A673 (cell line): ENCODE data around the gene C16orf82. TPM values are rescaled to one million over a fixed set of nuclear protein-coding genes. Genes with fewer than 3 reads are reported as not detected.

Experiments
- BruUV-seq: library from RNA; stranded (reverse); fragments of 400-500 nt; replicated peaks from 2 replicates; lab custom pipeline; 2021; lab: Mats Ljungman, UMichigan
- CTCF ChIA-PET: fragments of 300-600 bp; sonication (Branson Sonifier 250); formaldehyde crosslinking; loops from one replicate; lab custom pipeline; 2022; ENCODE audit warnings: antibody characterized with exemption; lab: Charles Lee
- POLR2A ChIA-PET: fragments of 300-600 bp; sonication (Branson Sonifier 250); formaldehyde crosslinking; loops from one replicate; lab custom pipeline; 2022; ENCODE audit warnings: antibody characterized with exemption; ENCODE audit not compliant: low non-redundant PET; lab: Charles Lee
- DNase-seq: peaks from one replicate; pipeline ENCODE4 v3.0.0-alpha.2; 2015; ENCODE audit warnings: low spot score
- H3K27ac ChIP-seq: fragments of 200-600 bp; sonication (generic); 2 replicates; pipeline ENCODE4 v1.5.1; 2016; ENCODE audit warnings: mixed run types, low read depth, mild to moderate bottlenecking, mixed read lengths, antibody characterized with exemption, low read length; ENCODE audit not compliant: poor library complexity, severe bottlenecking
- H3K27me3 ChIP-seq: fragments of 200-600 bp; sonication (generic); replicated peaks from 2 replicates; pipeline ENCODE4 v1.6.1; 2017; ENCODE audit warnings: mixed run types, low read depth, mild to moderate bottlenecking, mixed read lengths, antibody characterized with exemption, low read length; ENCODE audit not compliant: insufficient read depth, poor library complexity
- H3K36me3 ChIP-seq: fragments of 200-600 bp; sonication (generic); 2 replicates; pipeline ENCODE4 v1.6.1; 2016; ENCODE audit warnings: mixed run types, mild to moderate bottlenecking, mixed read lengths, antibody characterized with exemption, low read length; ENCODE audit not compliant: insufficient read depth, poor library complexity, severe bottlenecking
- H3K4me1 ChIP-seq: fragments of 200-600 bp; sonication (generic); 2 replicates; pipeline ENCODE4 v1.6.1; 2017; ENCODE audit warnings: mixed run types, mild to moderate bottlenecking, mixed read lengths, antibody characterized with exemption, low read length; ENCODE audit not compliant: insufficient read depth, poor library complexity, severe bottlenecking
- H3K4me3 ChIP-seq: fragments of 200-600 bp; sonication (generic); 2 replicates; pipeline ENCODE4 v1.5.1; 2016; ENCODE audit warnings: low read depth, mixed run types, mild to moderate bottlenecking, mixed read lengths, low read length; ENCODE audit not compliant: poor library complexity, severe bottlenecking
- H3K9me3 ChIP-seq: fragments of 200-600 bp; sonication (generic); 2 replicates; pipeline ENCODE4 v1.6.1; 2016; ENCODE audit warnings: mixed run types, low read depth, mild to moderate bottlenecking, mixed read lengths, antibody characterized with exemption, low read length; ENCODE audit not compliant: poor library complexity, severe bottlenecking
- EZH2 ChIP-seq: fragments of 200-600 bp; sonication (generic); IDR thresholded peaks from 2 replicates; pipeline ENCODE4 v1.6.1; 2017; ENCODE audit warnings: borderline replicate concordance, low read depth, mild to moderate bottlenecking, mixed read lengths, antibody characterized with exemption, low read length; ENCODE audit not compliant: poor library complexity, severe bottlenecking
- intact Hi-C: fragments of 100-400 bp; cut with micrococcal nuclease; formaldehyde crosslinking; loops from one replicate; pipeline ENCODE4 v1.10.0; 2022; ENCODE audit not compliant: unreplicated experiment
- total RNA-seq: library from RNA; stranded (reverse); gene quantifications from 2 replicates; pipeline ENCODE4 v1.2.3, GENCODE V29; 2021
- TF ChIP-seq, protein P1 (sequence below): fragments of 300-800, 200-600 bp; sonication (generic); conservative IDR thresholded peaks from 2 replicates; pipeline ENCODE4 v1.5.1; 2017; ENCODE audit warnings: low read depth, mild to moderate bottlenecking, antibody characterized with exemption, low read length, moderate library complexity, mixed read lengths

The C16orf82 gene
- total RNA-seq, 1 experiment from 2014 or later, result not detected

DNA sequence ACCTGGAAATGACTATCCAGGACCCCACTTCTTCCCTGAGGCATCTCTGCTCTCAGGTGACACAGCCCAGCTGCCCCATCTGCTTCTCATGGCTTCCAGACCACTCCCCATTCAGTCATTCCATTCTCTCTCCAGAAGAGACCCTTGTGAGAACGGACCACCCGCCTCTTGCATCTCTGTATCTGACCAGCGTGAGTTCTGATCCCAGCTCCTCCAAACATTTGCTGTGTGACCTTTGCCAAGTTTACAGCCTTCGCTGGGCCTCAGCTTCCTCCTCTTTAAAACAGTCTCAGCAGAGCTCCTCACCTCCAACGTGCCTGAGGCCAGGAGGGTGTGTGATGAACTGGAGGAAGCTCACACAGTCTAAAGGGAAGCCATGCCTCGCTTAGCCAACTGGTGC is 39.6 kb downstream of the C16orf82 start:
- Histone ChIP-seq H3K9me3 (no peaks in the 10 kb centered on the region), H3K27ac (no peak overlapping the region), H3K27me3 (no peaks in the 10 kb centered on the region), H3K36me3 (no peaks in the 10 kb centered on the region), H3K4me1 (peaks cover 5% of the 10 kb centered on the region), H3K4me3 (no peak overlapping the region)
- POLR2A ChIA-PET, result no interaction called here
- CTCF ChIA-PET, result no interaction called here
- intact Hi-C loops, result loop anchor here (5.0 kb wide), 2 partner anchors 1269 to 1829 kb away; no protein-coding TSS in a partner anchor
- TF ChIP-seq EZH2, result no peak
- TF ChIP-seq, protein P1, sequence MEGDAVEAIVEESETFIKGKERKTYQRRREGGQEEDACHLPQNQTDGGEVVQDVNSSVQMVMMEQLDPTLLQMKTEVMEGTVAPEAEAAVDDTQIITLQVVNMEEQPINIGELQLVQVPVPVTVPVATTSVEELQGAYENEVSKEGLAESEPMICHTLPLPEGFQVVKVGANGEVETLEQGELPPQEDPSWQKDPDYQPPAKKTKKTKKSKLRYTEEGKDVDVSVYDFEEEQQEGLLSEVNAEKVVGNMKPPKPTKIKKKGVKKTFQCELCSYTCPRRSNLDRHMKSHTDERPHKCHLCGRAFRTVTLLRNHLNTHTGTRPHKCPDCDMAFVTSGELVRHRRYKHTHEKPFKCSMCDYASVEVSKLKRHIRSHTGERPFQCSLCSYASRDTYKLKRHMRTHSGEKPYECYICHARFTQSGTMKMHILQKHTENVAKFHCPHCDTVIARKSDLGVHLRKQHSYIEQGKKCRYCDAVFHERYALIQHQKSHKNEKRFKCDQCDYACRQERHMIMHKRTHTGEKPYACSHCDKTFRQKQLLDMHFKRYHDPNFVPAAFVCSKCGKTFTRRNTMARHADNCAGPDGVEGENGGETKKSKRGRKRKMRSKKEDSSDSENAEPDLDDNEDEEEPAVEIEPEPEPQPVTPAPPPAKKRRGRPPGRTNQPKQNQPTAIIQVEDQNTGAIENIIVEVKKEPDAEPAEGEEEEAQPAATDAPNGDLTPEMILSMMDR, result no peak
- no TSS peak for BruUV-seq
- no peak for DNase-seq

DNA sequence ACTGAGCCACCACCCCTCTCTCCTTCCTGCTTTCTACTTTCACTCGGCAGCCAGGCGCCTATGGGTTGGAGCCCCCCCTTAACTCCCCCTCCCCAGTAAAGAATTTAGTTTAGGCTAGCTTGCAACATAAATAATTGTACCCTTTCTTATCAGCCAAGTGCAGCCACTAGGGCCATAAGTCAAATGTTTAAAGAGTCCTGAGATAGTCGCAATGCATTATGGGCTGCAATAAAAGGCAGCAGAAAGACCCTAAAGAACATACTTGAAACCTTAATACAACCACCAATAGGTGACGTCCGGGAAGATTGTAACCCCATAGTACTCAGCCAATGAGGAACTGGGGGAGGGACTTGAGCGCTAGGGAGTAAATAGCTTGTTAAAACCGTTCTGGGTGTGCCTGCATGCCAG is 40.5 kb downstream of the C16orf82 start:
- no peaks in the 10 kb centered on the region for H3K36me3 ChIP-seq
- TF ChIP-seq, protein P1, result no peak
- no peak for TF ChIP-seq EZH2
- POLR2A ChIA-PET, result no interaction called here
- BruUV-seq, result no TSS peak
- H3K27me3 ChIP-seq, result no peaks in the 10 kb centered on the region
- H3K4me1 ChIP-seq, result peaks cover 5% of the 10 kb centered on the region
- no peak overlapping the region for H3K27ac ChIP-seq
- CTCF ChIA-PET, result interaction anchor here (0.6 kb wide), 1 partner anchor 454 kb away, joined by 6 read pairs; no protein-coding TSS in a partner anchor
- no peaks in the 10 kb centered on the region for H3K9me3 ChIP-seq
- intact Hi-C loops, result loop anchor here (5.0 kb wide), 2 partner anchors 1270 to 1830 kb away; no protein-coding TSS in a partner anchor
- DNase-seq, result peak; percentile 37
- no peak overlapping the region for H3K4me3 ChIP-seq

DNA sequence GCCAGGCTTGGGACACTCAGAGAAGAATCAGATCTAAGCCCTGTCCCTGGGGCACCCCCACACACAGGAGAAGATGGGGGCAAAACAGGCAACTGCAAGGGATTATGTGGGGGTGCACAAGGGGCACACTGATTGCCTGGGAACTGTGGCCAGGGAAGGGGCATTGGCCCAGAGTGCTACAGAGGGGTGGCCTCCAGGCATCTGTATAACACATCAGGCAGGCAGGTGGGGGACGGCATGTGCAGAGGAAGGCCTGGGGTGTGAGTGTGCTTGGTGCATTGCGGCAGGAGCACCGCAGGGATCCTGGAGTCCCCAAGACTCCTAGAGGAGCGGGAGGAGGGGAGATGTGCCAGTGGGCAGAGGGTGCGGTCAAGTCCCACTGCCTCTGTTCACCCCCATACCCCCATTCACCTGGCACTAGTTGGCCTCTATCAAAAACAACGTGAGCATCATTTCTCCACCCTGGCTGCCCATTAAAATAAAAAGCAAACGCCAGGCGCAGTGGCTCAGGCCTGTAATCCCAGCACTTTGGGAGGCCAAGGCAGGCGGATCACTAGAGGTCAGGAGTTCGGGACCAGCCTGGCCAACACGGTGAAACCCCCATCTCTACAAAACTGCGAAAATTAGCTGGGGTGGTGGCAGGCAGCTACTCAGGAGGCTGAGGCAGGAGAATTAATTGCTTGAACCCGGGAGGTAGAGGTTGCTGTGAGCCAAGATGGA is 41.5 kb downstream of the C16orf82 start:
- H3K9me3 ChIP-seq, result no peaks in the 10 kb centered on the region
- peaks cover 5% of the 10 kb centered on the region for H3K4me1 ChIP-seq
- DNase-seq, result no peak
- no peak for TF ChIP-seq EZH2
- TF ChIP-seq, protein P1, result no peak
- H3K27me3 ChIP-seq, result no peaks in the 10 kb centered on the region
- BruUV-seq, result no TSS peak
- H3K4me3 ChIP-seq, result no peak overlapping the region
- H3K27ac ChIP-seq, result no peak overlapping the region
- ChIA-PET POLR2A (no interaction called here), CTCF (no interaction called here)
- intact Hi-C loops, result loop anchor here (5.0 kb wide), 2 partner anchors 1271 to 1831 kb away; no protein-coding TSS in a partner anchor
- H3K36me3 ChIP-seq, result no peaks in the 10 kb centered on the region
